HG03469 (cell line): ENCODE measurements around the gene SLC6A4.
"Not testable (repeated sequence)": the region's sequence is repeated elsewhere in the genome, so short reads cannot be mapped to it uniquely, and the experiment has no call there.

ENCODE experiments used
- ATAC-seq: cut with Tn5 transposase; IDR thresholded peaks from one replicate; pipeline ENCODE4 v1.9.1; 2021; ENCODE audit warnings: mild to moderate bottlenecking, moderate library complexity, moderate number of reproducible peaks; ENCODE audit not compliant: unreplicated experiment

The SLC6A4 gene

GRCh38 chr17:30239089-30239462 lies 3.6 kb upstream of the SLC6A4 start:
- ATAC-seq, result no peak

DNA sequence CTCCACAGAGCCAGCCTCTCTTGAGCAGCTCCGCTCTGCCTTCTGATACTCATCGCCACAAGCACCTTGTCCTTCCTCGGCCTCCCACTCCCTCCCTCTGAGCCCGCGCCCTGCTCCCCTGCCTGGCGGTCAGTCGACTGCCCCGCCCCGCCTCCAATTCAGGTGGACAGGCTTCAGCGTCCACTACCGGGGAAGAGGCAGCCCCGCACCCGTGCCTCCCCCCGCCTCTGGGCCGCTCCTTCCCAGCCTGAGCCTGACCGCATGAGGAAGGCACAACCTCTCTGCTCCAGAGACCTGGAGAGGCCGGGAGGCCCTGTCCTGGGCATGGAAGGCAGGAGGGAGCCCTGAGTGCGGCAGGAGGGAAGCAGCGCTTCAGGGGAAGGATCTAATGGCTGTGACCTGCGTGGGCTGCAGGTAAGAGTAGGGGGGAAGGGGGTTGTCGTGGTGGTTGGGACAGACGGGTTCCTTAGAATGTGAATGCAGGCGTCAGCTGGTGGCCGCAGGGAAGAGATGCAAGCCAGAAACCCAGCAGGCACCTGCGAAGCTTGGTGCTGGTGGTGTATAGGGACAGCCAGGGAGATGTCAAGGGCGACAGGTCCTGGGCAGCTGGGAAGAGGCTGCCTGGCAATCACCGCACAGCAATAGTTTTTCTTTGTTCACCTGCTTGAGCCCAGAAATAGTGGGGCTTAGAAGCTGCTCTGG lies 3.0 kb upstream of the SLC6A4 start:
- no peak for ATAC-seq

- ATAC-seq, result no peak
Measured at GRCh38 chr17:30238003-30238344, 2.5 kb upstream of the SLC6A4 start.

DNA sequence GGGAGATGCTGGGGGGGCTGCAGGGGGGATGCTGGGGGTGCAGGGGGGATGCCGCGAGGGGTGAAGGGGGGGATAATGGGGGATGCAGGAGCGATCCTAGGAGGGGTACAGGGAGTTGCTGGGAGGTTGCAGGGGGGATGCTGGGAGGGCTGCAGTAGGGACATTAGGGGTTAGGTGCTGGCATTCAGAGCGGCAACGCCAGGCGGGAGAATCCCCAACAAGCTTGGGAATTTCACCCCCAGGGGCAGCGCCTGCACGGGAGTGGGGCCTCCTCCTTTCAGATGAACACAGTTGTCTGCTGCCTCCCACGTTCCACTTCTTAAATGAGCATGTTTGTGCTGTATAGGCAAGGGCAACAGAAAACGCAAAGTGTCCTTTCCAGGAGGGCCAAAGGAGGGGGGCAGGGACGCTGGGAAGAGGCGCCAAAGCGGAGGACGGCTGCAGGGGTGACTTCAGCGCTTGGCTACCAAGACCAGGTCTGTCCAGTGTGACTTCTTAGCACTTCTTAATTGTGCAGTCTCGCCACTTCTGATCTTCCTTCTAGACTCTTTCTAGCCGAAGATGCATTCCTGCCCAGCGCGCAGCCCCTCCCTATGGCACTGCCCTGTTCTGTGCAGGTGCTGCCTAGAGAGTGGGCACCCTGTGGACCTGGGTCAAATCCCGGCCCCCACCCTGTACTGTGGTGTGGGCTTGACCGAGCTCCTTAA lies 2.0 kb upstream of the SLC6A4 start:
- no peak for ATAC-seq

DNA sequence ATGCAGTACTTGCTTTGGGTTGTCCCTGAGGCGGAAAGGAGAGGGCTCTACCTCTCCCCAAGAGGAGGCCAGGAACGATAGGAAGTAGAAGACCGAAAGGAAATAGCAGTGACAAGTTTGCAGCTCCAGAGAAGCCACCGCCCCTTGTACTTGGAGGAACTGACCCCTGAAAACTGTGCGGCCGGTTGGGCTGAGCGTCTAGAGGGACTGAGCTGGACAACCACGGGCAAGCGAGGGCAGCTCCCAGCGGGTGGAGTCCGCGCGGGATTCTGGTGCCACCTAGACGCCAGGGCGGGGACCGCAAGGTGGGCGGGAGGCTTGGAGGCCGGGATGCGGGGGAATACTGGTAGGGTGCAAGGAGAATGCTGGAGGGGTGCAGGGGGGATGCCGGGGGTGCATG lies 1.3 kb upstream of the SLC6A4 start:
- ATAC-seq, result no peak

- ATAC-seq, result no peak
Measured at GRCh38 chr17:30236297-30236624, 764 bp upstream of the SLC6A4 start.

- no peak for ATAC-seq
Measured at GRCh38 chr17:30234964-30235363, 533 bp downstream of the SLC6A4 start.

- ATAC-seq, result no peak
Measured at GRCh38 chr17:30234296-30234695, 1.2 kb downstream of the SLC6A4 start.

- no peak for ATAC-seq
Measured at GRCh38 chr17:30232824-30233427, 2.6 kb downstream of the SLC6A4 start.

GRCh38 chr17:30232015-30232823 lies 3.3 kb downstream of the SLC6A4 start:
- no peak for ATAC-seq

DNA sequence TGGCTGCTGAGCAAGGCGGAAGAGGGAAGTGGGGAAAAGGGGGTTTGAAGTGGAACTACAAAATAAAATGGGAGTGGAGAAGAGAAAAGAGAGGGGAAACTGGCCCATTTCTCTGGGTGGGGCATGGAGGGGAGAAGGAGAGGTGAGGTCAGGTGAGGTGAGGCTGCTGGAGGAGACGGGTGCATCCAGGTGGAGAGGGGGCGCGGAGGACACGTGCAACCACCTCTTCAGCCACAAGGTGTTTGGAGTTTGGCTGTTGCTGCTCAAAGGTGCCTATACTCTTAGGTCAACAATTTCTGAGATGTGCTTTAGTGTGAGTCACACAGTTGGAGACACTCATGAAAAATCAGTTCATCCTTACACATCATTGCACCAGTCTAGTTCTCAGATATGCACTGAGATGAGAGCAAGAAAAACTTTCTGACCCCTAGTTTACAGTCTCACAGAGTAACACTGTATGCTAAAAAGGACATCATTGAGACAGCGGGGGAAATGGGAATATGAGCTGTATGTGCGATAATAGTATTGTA lies 4.8 kb downstream of the SLC6A4 start:
- ATAC-seq, result no peak

DNA sequence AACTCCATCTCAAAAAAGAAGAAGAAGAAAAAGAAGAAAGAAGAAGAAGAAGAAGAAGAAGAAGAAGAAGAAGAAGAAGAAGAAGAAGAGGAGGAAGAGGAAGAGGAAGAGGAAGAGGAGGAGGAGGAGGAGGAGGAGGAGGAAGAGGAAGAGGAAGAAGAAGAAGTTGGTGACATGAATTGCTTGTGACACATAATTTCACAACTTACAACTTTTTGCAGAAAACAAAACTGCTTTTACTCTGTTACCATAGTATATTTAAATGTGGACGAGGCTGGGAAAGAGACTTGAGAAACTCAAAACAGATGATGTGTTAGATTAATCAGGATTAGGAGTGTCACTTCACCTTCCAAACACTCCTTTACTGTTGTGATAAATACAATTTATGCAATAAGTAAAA lies 5.5 kb downstream of the SLC6A4 start:
- ATAC-seq, result not testable (repeated sequence)

- no peak for ATAC-seq
Measured at GRCh38 chr17:30229012-30229411, 6.5 kb downstream of the SLC6A4 start.

DNA sequence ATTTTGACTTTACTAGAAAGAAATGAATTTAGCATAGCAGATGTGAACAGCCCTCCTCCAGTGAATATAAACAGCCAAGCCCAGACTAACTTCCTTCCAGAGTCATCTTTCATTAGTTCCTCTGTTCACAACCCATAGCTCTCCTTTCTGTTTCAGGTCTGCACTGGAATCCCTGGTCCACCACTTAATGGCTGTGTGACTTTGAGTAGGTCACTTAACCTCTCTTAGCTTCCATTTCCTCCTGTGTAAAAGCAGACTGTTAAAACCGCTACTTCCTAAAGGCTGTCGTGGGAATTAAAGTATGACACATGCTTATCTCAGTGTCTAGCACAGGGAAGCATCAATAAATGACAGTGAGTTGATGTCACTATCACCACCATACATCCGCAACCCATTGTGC lies 7.5 kb downstream of the SLC6A4 start:
- ATAC-seq, result no peak

- ATAC-seq, result no peak
Measured at GRCh38 chr17:30226878-30227277, 8.6 kb downstream of the SLC6A4 start.

GRCh38 chr17:30225919-30226553 lies 9.5 kb downstream of the SLC6A4 start:
- ATAC-seq, result no peak

DNA sequence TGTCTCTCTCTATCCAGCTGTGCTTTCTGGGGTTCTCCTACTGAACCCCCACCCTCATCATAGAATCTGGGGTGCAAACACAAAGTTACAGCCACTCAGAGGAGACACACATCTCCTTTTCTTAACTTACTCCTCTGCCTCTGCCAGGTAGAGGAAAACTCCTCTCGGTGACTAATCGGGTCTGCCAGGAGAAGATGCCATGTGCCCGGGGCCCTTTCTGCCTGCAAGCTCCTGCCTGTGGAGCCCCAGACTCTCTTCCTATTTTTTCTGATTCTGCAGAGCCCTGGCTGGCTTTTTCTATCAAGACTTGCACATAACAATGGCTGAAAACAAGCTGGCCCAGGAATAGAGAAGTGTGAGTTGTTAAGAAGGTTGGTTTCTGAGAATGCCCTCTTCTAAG lies 10.4 kb downstream of the SLC6A4 start:
- ATAC-seq, result no peak

GRCh38 chr17:30224419-30224960 lies 11.0 kb downstream of the SLC6A4 start:
- no peak for ATAC-seq

DNA sequence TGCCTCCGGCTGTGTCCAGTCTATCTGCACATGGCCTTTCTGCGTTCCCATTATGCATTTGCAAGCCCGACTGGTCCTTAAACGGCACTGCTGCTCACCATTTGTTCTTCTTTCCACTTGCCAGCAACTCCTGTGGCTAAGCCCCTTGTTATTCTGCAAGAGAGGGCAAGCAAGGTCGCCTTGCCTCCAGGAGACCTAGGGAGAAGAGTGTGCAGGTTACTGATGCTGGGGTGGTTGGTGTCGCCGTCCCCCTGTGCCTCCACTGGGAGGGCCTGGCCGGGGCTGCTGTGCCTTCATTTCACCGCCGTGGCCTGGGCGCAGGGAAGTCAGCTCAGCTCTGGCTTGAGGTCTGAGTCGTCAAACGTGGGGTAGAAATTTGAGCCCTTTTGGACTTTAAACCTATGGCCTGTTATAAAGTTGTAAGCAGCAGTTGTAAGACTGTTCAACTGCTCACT lies 12.7 kb downstream of the SLC6A4 start:
- ATAC-seq, result no peak

GRCh38 chr17:30222251-30222650 lies 13.2 kb downstream of the SLC6A4 start:
- no peak for ATAC-seq

DNA sequence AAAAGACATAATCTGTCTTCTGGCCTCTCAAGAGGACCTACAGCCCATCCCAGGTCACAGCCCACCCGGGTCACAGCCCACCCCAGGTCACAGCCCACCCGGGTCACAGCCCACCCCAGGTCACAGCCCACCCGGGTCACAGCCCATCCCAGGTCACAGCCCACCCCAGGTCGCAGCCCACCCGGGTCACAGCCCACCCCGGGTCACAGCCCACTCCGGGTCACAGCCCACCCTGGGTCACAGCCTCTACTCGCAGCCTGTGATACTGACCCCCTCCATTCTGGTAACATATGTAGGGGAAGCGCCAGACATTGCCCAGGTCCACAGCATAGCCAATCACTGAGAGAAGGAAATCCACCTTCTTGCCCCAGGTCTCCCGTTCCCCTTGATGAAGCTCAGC lies 14.2 kb downstream of the SLC6A4 start:
- no peak for ATAC-seq
